Measurements from ENCODE around the gene FASLG. TPM values are rescaled to one million over a fixed set of nuclear protein-coding genes. Genes with fewer than 3 reads are reported as not detected.

The FASLG gene
- polyA plus RNA-seq, 3 donors: not detected

GRCh38 chr1:172668097-172668496 lies 9.2 kb downstream of the FASLG start:
- H3K27ac ChIP-seq (ENCODE audit: low read depth in 1 of 2, low read length in 2 of 2): no peak overlapping the region
- H3K79me2 ChIP-seq (ENCODE audit: insufficient read depth, low read length): no peaks in the 10 kb centered on the region
- H3K36me3 ChIP-seq (replicated peaks in 1 of 2; ENCODE audit: control insufficient read depth in 1 of 2, insufficient read depth in 2 of 2, low read length in 2 of 2): no peaks in the 10 kb centered on the region
- Mint-ChIP-seq H3K4me3 (no peak overlapping the region), H3K27ac (no peak overlapping the region), H3K27me3 (ENCODE audit: low read depth in 3 of 3) (peaks cover 0 to 3% (median 2%) of the 10 kb centered on the region in 3 donors), H3K4me1 (peaks cover 6% of the 10 kb centered on the region), H3K36me3 (peaks cover 0 to 3% of the 10 kb centered on the region in 2 donors), H3K9me3 (peaks cover 0 to 7% (median 0%) of the 10 kb centered on the region in 7 donors)
- no peaks in the 10 kb centered on the region for H3K27me3 ChIP-seq (ENCODE audit: control insufficient read depth in 2 of 2, insufficient read depth in 2 of 2, low read length in 2 of 2)
- intact Hi-C loops (cut with micrococcal nuclease): no loop called here
- H3K4me3 ChIP-seq (replicated peaks in 1 of 3; ENCODE audit: low read depth in 2 of 3, low read length in 3 of 3): no peak overlapping the region
- TF ChIP-seq, protein P1, sequence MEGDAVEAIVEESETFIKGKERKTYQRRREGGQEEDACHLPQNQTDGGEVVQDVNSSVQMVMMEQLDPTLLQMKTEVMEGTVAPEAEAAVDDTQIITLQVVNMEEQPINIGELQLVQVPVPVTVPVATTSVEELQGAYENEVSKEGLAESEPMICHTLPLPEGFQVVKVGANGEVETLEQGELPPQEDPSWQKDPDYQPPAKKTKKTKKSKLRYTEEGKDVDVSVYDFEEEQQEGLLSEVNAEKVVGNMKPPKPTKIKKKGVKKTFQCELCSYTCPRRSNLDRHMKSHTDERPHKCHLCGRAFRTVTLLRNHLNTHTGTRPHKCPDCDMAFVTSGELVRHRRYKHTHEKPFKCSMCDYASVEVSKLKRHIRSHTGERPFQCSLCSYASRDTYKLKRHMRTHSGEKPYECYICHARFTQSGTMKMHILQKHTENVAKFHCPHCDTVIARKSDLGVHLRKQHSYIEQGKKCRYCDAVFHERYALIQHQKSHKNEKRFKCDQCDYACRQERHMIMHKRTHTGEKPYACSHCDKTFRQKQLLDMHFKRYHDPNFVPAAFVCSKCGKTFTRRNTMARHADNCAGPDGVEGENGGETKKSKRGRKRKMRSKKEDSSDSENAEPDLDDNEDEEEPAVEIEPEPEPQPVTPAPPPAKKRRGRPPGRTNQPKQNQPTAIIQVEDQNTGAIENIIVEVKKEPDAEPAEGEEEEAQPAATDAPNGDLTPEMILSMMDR (IDR thresholded peaks at IDR 0.05): no peak
- H2AFZ ChIP-seq (ENCODE audit: insufficient read depth, low read depth, low read length, poor library complexity, severe bottlenecking): no peak overlapping the region
- H3K9ac ChIP-seq (ENCODE audit: insufficient read depth, low read length, poor library complexity, severe bottlenecking): no peak overlapping the region
- H4K20me1 ChIP-seq (ENCODE audit: insufficient read depth, low read length): no peaks in the 10 kb centered on the region
- H3K4me2 ChIP-seq (replicated peaks; ENCODE audit: extremely low read depth, low read length, poor library complexity, severe bottlenecking): no peak overlapping the region
- DNase-seq: no peak
- no peaks in the 10 kb centered on the region for H3K9me3 ChIP-seq (replicated peaks in 1 of 2; ENCODE audit: control insufficient read depth in 1 of 2, insufficient read depth in 1 of 2, low read length in 2 of 2)
- H3K4me1 ChIP-seq (ENCODE audit: control insufficient read depth in 1 of 2, insufficient read depth in 2 of 2, low read length in 2 of 2): peaks cover 2 to 3% of the 10 kb centered on the region in 2 donors
- no CpG with 5 or more reads among the region's 3 CpGs for WGBS (ENCODE audit: insufficient coverage)

GRCh38 chr1:172669011-172669410 lies 10.1 kb downstream of the FASLG start:
- TF ChIP-seq, protein P1 (IDR thresholded peaks at IDR 0.05): no peak
- no peak overlapping the region for H3K4me2 ChIP-seq (replicated peaks; ENCODE audit: extremely low read depth, low read length, poor library complexity, severe bottlenecking)
- H3K9ac ChIP-seq (ENCODE audit: insufficient read depth, low read length, poor library complexity, severe bottlenecking): no peak overlapping the region
- H4K20me1 ChIP-seq (ENCODE audit: insufficient read depth, low read length): no peaks in the 10 kb centered on the region
- no peaks in the 10 kb centered on the region for H3K27me3 ChIP-seq (ENCODE audit: control insufficient read depth in 2 of 2, insufficient read depth in 2 of 2, low read length in 2 of 2)
- no peaks in the 10 kb centered on the region for H3K9me3 ChIP-seq (replicated peaks in 1 of 2; ENCODE audit: control insufficient read depth in 1 of 2, insufficient read depth in 1 of 2, low read length in 2 of 2)
- intact Hi-C loops (cut with micrococcal nuclease): no loop called here
- Mint-ChIP-seq H3K4me3 (no peak overlapping the region), H3K9me3 (peaks cover 0 to 5% (median 0%) of the 10 kb centered on the region in 7 donors), H3K27ac (no peak overlapping the region), H3K4me1 (no peaks in the 10 kb centered on the region), H3K27me3 (ENCODE audit: low read depth in 3 of 3) (peaks cover 0 to 3% (median 2%) of the 10 kb centered on the region in 3 donors), H3K36me3 (no peaks in the 10 kb centered on the region)
- no peaks in the 10 kb centered on the region for H3K36me3 ChIP-seq (replicated peaks in 1 of 2; ENCODE audit: control insufficient read depth in 1 of 2, insufficient read depth in 2 of 2, low read length in 2 of 2)
- no peaks in the 10 kb centered on the region for H3K79me2 ChIP-seq (ENCODE audit: insufficient read depth, low read length)
- no peak overlapping the region for H2AFZ ChIP-seq (ENCODE audit: insufficient read depth, low read depth, low read length, poor library complexity, severe bottlenecking)
- no peak for DNase-seq
- H3K27ac ChIP-seq (ENCODE audit: low read depth in 1 of 2, low read length in 2 of 2): no peak overlapping the region
- 100% methylated on average over 1 of the region's 3 CpGs for WGBS (ENCODE audit: insufficient coverage)
- no peaks in the 10 kb centered on the region for H3K4me1 ChIP-seq (ENCODE audit: control insufficient read depth in 1 of 2, insufficient read depth in 2 of 2, low read length in 2 of 2)
- no peak overlapping the region for H3K4me3 ChIP-seq (replicated peaks in 1 of 3; ENCODE audit: low read depth in 2 of 3, low read length in 3 of 3)
